Measurements from ENCODE around the gene NEK4.
"Not testable (repeated sequence)": the region's sequence is repeated elsewhere in the genome, so short reads cannot be mapped to it uniquely, and the experiment has no call there.

The NEK4 gene

DNA sequence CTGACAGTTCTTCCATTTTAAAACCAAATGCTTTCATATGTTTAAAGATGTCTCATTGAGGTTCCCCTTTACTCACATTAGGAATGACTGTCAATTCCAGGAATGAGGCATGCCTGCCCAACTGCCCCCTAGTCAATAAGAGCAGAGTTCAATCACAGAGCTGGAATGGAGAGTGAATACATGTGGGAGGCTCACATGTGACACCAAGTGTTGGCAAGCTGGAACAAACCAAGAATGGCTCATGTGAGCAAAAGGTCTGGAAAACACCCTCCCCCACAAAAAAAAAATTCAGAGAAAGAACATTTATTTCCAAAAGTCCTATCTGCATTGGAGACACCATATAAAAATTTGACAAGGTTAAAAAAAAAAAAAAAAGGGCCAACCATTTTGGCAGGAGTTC, 88.7 kb downstream of the NEK4 start:
- TF ChIP-seq, protein P1, sequence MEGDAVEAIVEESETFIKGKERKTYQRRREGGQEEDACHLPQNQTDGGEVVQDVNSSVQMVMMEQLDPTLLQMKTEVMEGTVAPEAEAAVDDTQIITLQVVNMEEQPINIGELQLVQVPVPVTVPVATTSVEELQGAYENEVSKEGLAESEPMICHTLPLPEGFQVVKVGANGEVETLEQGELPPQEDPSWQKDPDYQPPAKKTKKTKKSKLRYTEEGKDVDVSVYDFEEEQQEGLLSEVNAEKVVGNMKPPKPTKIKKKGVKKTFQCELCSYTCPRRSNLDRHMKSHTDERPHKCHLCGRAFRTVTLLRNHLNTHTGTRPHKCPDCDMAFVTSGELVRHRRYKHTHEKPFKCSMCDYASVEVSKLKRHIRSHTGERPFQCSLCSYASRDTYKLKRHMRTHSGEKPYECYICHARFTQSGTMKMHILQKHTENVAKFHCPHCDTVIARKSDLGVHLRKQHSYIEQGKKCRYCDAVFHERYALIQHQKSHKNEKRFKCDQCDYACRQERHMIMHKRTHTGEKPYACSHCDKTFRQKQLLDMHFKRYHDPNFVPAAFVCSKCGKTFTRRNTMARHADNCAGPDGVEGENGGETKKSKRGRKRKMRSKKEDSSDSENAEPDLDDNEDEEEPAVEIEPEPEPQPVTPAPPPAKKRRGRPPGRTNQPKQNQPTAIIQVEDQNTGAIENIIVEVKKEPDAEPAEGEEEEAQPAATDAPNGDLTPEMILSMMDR (IDR thresholded peaks at IDR 0.05; ENCODE audit: low read depth, low read length, missing control alignments), result peak; percentile 22
- no peak overlapping the region; the same call in 1 of the 2 replicates for H3K4me3 ChIP-seq (ENCODE audit: low read depth, low read length)
- DNase-seq (ENCODE audit: low read depth), result no peak

DNA sequence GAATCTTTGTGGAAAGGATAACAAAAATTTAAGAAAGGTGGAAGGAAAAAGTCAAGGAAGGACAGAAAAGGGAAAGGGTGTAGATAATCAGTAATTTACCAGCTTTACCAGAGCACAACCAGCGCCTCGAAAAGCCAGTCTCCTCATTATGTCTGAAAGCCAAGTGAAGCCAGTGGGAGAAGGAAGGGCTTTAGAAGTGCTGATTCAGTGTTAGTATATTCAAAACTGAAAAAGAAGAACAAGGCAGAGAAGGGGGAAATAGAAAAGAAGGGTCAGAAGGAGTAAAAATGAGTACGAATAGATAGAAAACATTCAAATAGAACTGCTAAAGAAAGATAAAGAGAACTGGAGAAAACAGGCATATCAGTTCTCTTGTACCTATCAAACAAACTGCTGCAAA, 89.1 kb downstream of the NEK4 start:
- TF ChIP-seq, protein P1 (IDR thresholded peaks at IDR 0.05; ENCODE audit: low read depth, low read length, missing control alignments), result no peak
- no peak overlapping the region; the same call in 1 of the 2 replicates for H3K4me3 ChIP-seq (ENCODE audit: low read depth, low read length)
- DNase-seq (ENCODE audit: low read depth), result no peak

DNA sequence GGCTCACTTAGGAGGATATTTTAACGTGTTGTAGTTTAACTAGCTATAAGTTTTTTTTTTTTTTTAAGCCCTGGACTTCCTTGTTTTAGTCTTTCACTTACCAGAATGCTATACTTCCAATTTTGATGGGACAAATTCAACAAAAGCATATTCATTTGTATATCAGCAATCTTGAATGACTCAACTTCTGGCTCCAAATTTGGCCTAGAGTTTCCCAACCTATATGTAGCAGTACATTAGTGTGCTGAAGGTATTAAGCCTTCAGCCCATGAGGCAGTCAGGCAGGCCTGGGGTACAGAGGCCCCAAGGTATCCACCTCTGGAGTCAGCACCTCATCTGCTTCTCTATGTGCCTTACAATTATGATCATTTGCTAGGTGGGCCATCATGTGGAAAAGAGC, 90.9 kb downstream of the NEK4 start:
- TF ChIP-seq, protein P1 (IDR thresholded peaks at IDR 0.05; ENCODE audit: low read depth, low read length, missing control alignments), result no peak
- DNase-seq (ENCODE audit: low read depth), result no peak
- H3K4me3 ChIP-seq (ENCODE audit: low read depth, low read length), result no peak overlapping the region

DNA sequence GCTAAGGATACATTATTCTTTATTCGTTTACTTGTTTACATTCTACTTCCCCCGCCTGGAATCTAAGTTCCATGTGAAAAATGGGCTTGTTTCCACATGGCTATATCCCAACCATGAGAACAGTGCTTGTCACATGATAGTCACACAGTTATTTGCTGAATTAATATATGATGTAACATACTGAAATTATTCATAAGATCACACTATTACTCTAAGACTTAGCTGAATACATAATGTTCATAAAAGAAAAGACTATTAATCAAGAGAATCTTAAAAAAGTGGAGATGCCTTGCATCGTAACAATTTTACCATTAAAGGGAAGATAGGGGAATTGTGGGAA, 91.6 kb downstream of the NEK4 start:
- TF ChIP-seq, protein P1 (IDR thresholded peaks at IDR 0.05; ENCODE audit: low read depth, low read length, missing control alignments), result no peak
- H3K4me3 ChIP-seq (ENCODE audit: low read depth, low read length), result no peak overlapping the region
- no peak for DNase-seq (ENCODE audit: low read depth)

DNA sequence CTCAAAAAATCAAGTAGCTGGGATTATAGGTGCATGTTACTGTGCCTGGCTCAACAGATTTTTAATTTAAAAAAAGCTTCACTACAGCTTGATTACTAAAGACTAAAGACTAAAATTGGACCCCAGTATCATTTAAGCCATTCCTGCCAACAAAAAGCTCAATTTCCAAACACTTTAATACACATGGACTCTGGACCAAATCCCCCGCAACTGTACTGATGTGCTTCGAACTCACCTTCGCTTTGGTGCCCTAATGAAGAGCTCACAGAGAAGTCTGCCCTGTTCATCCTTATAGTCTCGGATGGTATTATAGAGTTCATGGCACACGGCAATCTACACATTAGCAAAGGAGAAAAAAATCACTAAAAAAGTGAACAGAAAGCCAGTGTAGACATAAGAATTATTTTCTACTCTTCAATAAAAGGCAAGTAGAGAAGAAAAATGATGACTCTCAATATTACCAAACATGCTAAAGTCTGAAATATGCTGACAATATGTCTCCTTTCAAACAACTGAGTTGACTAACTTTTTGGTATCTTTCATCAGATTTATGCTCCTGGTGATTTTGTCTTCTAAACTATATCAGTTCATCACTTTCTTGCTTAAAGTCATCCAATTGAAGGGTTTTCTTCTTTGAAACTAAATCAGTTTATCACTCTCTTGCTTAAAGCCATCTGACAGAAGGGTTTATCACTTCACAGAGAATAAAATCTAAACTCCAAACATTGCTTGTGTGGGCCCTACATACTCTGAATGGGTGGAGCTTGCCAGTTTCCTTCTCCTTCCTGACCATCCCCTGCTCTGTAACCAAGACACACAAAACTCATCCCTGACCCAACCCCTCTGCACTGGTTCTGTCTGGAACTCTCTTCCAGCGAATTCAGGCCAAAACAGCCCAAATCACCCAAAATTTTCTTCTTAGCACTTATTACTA, 92.2 kb downstream of the NEK4 start:
- DNase-seq (ENCODE audit: low read depth), result no peak
- H3K4me3 ChIP-seq (ENCODE audit: low read depth, low read length), result no peak overlapping the region
- TF ChIP-seq, protein P1 (IDR thresholded peaks at IDR 0.05; ENCODE audit: low read depth, low read length, missing control alignments), result no peak

DNA sequence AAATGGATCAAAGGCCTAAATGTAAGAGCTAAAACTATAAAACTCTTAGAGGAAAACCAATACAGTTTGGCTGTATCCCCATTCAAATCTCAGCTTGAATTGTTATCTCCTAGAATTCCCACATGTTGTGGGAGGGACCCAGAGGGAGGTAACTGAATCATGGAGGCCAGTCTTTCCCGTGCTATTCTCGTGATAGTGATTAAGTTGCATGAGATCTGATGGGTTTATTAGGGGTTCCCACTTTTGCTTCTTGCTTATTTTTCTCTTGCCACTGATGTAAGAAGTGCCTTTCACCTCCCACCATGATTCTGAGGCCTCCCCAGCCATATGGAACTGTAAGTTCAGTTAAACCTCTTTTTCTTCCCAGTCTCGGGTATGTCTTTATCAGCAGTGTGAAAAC, 94.5 kb downstream of the NEK4 start:
- H3K4me3 ChIP-seq (ENCODE audit: low read depth, low read length); DNase-seq (ENCODE audit: low read depth): not testable (repeated sequence)

DNA sequence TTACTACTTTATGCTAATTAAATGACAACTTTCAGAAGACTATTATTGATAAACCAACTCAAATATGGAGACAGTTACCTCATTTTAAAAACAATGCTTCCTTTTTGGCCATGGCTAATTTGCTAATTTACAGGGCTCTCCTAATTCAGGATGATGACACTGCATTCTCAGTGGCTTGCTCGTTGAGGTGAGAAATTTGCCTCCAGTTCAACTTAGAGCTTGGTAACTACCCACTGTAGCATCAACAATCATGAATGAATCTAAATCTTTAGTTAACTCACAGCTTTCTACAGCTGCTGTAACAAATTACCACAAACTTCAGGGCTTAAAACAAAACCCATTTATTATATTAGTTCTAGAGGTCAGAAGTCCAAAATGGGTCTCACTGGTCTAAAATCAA, 99.1 kb downstream of the NEK4 start:
- TF ChIP-seq, protein P1 (IDR thresholded peaks at IDR 0.05; ENCODE audit: low read depth, low read length, missing control alignments), result no peak
- no peak overlapping the region for H3K4me3 ChIP-seq (ENCODE audit: low read depth, low read length)
- no peak for DNase-seq (ENCODE audit: low read depth)

Measured in GM12864 (cell line).